Esophagus muscularis mucosa (tissue), 3 donors: Measurements from ENCODE around the gene KCNJ16.

ENCODE experiments used
- POLR2A ChIP-seq: fragments of 450-650 bp; IDR thresholded peaks from one replicate; pipeline ENCODE4 v1.6.1; 2017; ENCODE audit warnings: antibody characterized with exemption, moderate library complexity, mild to moderate bottlenecking, low read depth
- POLR2AphosphoS5 ChIP-seq, 2 donors: sonication (generic); formaldehyde crosslinking; IDR thresholded peaks; one replicate each; pipeline ENCODE4 v1.6.1; 2017; ENCODE audit warnings: antibody characterized with exemption in 2 of 2
- TF ChIP-seq, protein P1 (sequence below), 3 experiments: fragments of 200-600 bp in 2 of 3; fragments of 450-650 bp in 1 of 3; sonication (generic) in 2 of 3; IDR thresholded peaks; one replicate each; pipeline ENCODE4 v1.5.1; 2017 to 2019; ENCODE audit warnings: antibody characterized with exemption in 3 of 3, mild to moderate bottlenecking in 2 of 3, moderate library complexity in 1 of 3

DNA sequence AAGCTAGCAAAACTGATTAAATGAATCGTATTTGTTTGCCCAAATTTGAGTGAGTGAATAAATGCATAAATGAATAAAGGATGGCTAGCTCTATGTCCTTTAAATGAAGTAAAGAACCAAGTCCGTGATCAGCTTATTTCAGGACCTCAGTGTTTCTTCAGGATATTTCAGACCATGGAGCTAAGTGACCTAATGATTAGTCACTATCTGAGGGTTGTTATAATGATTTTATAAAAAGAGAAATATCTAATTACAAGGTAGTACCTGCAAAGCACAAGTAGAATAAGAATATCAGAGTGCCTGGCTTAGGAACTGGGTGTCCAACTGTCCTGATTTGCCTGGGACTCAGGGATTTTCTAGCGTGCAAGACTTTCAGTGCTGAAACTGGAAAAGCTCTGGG, 106.8 kb downstream of the KCNJ16 start:
- TF ChIP-seq, protein P1, sequence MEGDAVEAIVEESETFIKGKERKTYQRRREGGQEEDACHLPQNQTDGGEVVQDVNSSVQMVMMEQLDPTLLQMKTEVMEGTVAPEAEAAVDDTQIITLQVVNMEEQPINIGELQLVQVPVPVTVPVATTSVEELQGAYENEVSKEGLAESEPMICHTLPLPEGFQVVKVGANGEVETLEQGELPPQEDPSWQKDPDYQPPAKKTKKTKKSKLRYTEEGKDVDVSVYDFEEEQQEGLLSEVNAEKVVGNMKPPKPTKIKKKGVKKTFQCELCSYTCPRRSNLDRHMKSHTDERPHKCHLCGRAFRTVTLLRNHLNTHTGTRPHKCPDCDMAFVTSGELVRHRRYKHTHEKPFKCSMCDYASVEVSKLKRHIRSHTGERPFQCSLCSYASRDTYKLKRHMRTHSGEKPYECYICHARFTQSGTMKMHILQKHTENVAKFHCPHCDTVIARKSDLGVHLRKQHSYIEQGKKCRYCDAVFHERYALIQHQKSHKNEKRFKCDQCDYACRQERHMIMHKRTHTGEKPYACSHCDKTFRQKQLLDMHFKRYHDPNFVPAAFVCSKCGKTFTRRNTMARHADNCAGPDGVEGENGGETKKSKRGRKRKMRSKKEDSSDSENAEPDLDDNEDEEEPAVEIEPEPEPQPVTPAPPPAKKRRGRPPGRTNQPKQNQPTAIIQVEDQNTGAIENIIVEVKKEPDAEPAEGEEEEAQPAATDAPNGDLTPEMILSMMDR (IDR thresholded peaks at IDR 0.05): no peak
- TF ChIP-seq POLR2A (no peak), POLR2AphosphoS5 (IDR thresholded peaks at IDR 0.05) (no peak)
